HG02623 (cell line): ENCODE measurements around the gene PIGZ.

Experiments
- ATAC-seq: cut with Tn5 transposase; IDR thresholded peaks from one replicate; pipeline ENCODE4 v1.9.1; 2021; ENCODE audit warnings: moderate library complexity; ENCODE audit not compliant: unreplicated experiment

PIGZ gene

GRCh38 chr3:196983186-196983585 is 14.6 kb upstream of the PIGZ start:
- ATAC-seq = no peak

GRCh38 chr3:196981657-196982056 is 13.0 kb upstream of the PIGZ start:
- ATAC-seq = no peak

- ATAC-seq = no peak
Measured at GRCh38 chr3:196979545-196979944, 10.9 kb upstream of the PIGZ start.

- no peak for ATAC-seq
Measured at GRCh38 chr3:196976941-196977340, 8.3 kb upstream of the PIGZ start.

- ATAC-seq = no peak
Measured at GRCh38 chr3:196975349-196975748, 6.7 kb upstream of the PIGZ start.

- ATAC-seq = no peak
Measured at GRCh38 chr3:196974661-196975060, 6.0 kb upstream of the PIGZ start.

GRCh38 chr3:196971094-196971698 is 2.6 kb upstream of the PIGZ start:
- no peak for ATAC-seq

GRCh38 chr3:196970547-196971093 is 2.0 kb upstream of the PIGZ start:
- ATAC-seq = no peak

GRCh38 chr3:196969660-196970546 is 1.3 kb upstream of the PIGZ start:
- peak; percentile 54 for ATAC-seq

- ATAC-seq = peak; percentile 30
Measured at GRCh38 chr3:196969134-196969659, 564 bp upstream of the PIGZ start.

GRCh38 chr3:196967412-196968232 is 1.0 kb downstream of the PIGZ start:
- ATAC-seq = no peak

- no peak for ATAC-seq
Measured at GRCh38 chr3:196966526-196967401, 1.9 kb downstream of the PIGZ start.

- no peak for ATAC-seq
Measured at GRCh38 chr3:196965804-196966173, 2.8 kb downstream of the PIGZ start.

GRCh38 chr3:196965112-196965803 is 3.4 kb downstream of the PIGZ start:
- no peak for ATAC-seq

- no peak for ATAC-seq
Measured at GRCh38 chr3:196963631-196963953, 5.0 kb downstream of the PIGZ start.

- no peak for ATAC-seq
Measured at GRCh38 chr3:196962930-196963630, 5.6 kb downstream of the PIGZ start.

GRCh38 chr3:196962108-196962929 is 6.3 kb downstream of the PIGZ start:
- ATAC-seq = no peak

- no peak for ATAC-seq
Measured at GRCh38 chr3:196954832-196955231, 13.8 kb downstream of the PIGZ start.
